ENCODE data around the gene AADACL4. TPM values are rescaled to one million over a fixed set of nuclear protein-coding genes. Genes with fewer than 3 reads are reported as not detected.
A peak's percentile ranks its signal among the peaks of the same experiment; 100 is the strongest.

Gene AADACL4
- total RNA-seq, result not detected

DNA sequence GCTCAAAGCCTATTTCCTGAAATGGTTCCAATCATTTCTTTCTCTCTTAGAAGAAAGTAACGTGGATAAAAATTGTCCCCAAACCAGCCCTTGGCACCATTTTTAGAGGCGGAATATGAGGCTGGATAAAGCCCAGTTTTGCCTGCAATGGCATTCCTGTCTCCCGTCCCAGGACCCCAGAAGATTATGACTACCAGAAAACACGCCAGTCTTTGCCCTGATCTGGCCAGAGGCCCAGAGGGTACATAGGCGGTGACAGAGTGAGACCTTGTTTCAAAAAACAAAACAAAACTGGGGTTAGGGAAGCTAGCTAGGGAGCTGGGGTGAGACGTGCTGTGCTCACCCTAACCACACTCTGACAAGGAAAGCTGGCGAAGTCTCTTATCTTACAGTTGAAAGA, at the start of gene AADACL4:
Gene AADACL4, plus strand, starts transcription at position 301 of the 400 bp plus-strand sequence. CDS start 462 bp downstream, outside the sequence.
- Histone ChIP-seq H3K4me3 (ENCODE audit: low read length in 3 of 3) (no peak within 1 kb of the TSS), H3K9ac (ENCODE audit: low read depth in 1 of 3, low read length in 3 of 3) (no peak within 1 kb of the TSS), H3K4me1 (ENCODE audit: control insufficient read depth in 3 of 3, insufficient read depth in 3 of 3, low read length in 3 of 3) (no peaks in the 10 kb centered on the region), H3K27me3 (ENCODE audit: control insufficient read depth in 3 of 3, insufficient read depth in 3 of 3, low read length in 3 of 3) (peaks cover 0 to 6% (median 5%) of the 10 kb centered on the region in 3 donors), H3K27ac (ENCODE audit: low read depth, low read length) (no peak within 1 kb of the TSS), H3K36me3 (ENCODE audit: control insufficient read depth in 3 of 3, insufficient read depth in 3 of 3, low read length in 3 of 3) (no peaks in the 10 kb centered on the region), H3K9me3 (ENCODE audit: control insufficient read depth in 3 of 3, low read length in 3 of 3) (peaks cover 2 to 5% (median 5%) of the 10 kb centered on the region in 3 donors)

- Histone ChIP-seq H3K9me3 (ENCODE audit: control insufficient read depth in 3 of 3, low read length in 3 of 3) (no peaks in the 10 kb centered on the region), H3K36me3 (ENCODE audit: control insufficient read depth in 3 of 3, insufficient read depth in 3 of 3, low read length in 3 of 3) (peaks cover 0 to 10% (median 2%) of the 10 kb centered on the region in 3 donors), H3K4me3 (ENCODE audit: low read length in 3 of 3) (peak overlapping the region in 2 of 3 donors; percentile 29 to 43)
Observed at GRCh38 chr1:12594490-12594889, 49.4 kb upstream of the AADACL4 start.

GRCh38 chr1:12594966-12595756, 48.7 kb upstream of the AADACL4 start:
- peaks cover 0 to 10% (median 2%) of the 10 kb centered on the region in 3 donors for H3K36me3 ChIP-seq (ENCODE audit: control insufficient read depth in 3 of 3, insufficient read depth in 3 of 3, low read length in 3 of 3)

More at GRCh38 chr1:12594490-12594889, 49.4 kb upstream of the AADACL4 start:
- H3K27me3 ChIP-seq (ENCODE audit: control insufficient read depth in 3 of 3, insufficient read depth in 3 of 3, low read length in 3 of 3), result no peaks in the 10 kb centered on the region
- H3K27ac ChIP-seq (ENCODE audit: low read depth, low read length), result peak overlapping the region; percentile 79
- peaks cover 86 to 94% (median 93%) of the 10 kb centered on the region in 3 donors for H3K4me1 ChIP-seq (ENCODE audit: control insufficient read depth in 3 of 3, insufficient read depth in 3 of 3, low read length in 3 of 3)
- H3K9ac ChIP-seq (ENCODE audit: low read depth in 1 of 3, low read length in 3 of 3), result peak overlapping the region in 2 of 3 donors; percentile 68 to 75

GRCh38 chr1:12595757-12596006, 48.2 kb upstream of the AADACL4 start:
- H3K4me3 ChIP-seq (ENCODE audit: low read length in 3 of 3), result peak overlapping the region; percentile 30 to 69 (median 53)
- H3K27ac ChIP-seq (ENCODE audit: low read depth, low read length), result peak overlapping the region; percentile 79
- H3K36me3 ChIP-seq (ENCODE audit: control insufficient read depth in 3 of 3, insufficient read depth in 3 of 3, low read length in 3 of 3), result peaks cover 0 to 10% (median 2%) of the 10 kb centered on the region in 3 donors
- H3K27me3 ChIP-seq (ENCODE audit: control insufficient read depth in 3 of 3, insufficient read depth in 3 of 3, low read length in 3 of 3), result no peaks in the 10 kb centered on the region
- H3K4me1 ChIP-seq (ENCODE audit: control insufficient read depth in 3 of 3, insufficient read depth in 3 of 3, low read length in 3 of 3), result peaks cover 88 to 96% (median 94%) of the 10 kb centered on the region in 3 donors
- no peaks in the 10 kb centered on the region for H3K9me3 ChIP-seq (ENCODE audit: control insufficient read depth in 3 of 3, low read length in 3 of 3)
- peak overlapping the region; percentile 45 to 85 (median 51) for H3K9ac ChIP-seq (ENCODE audit: low read depth in 1 of 3, low read length in 3 of 3)

More at GRCh38 chr1:12594966-12595756, 48.7 kb upstream of the AADACL4 start:
- H3K27me3 ChIP-seq (ENCODE audit: control insufficient read depth in 3 of 3, insufficient read depth in 3 of 3, low read length in 3 of 3), result no peaks in the 10 kb centered on the region
- H3K9ac ChIP-seq (ENCODE audit: low read depth in 1 of 3, low read length in 3 of 3), result peak overlapping the region; percentile 56 to 85 (median 68)
- H3K27ac ChIP-seq (ENCODE audit: low read depth, low read length), result peak overlapping the region; percentile 79
- peak overlapping the region; percentile 41 to 53 (median 43) for H3K4me3 ChIP-seq (ENCODE audit: low read length in 3 of 3)
- no peaks in the 10 kb centered on the region for H3K9me3 ChIP-seq (ENCODE audit: control insufficient read depth in 3 of 3, low read length in 3 of 3)
- peaks cover 88 to 96% (median 94%) of the 10 kb centered on the region in 3 donors for H3K4me1 ChIP-seq (ENCODE audit: control insufficient read depth in 3 of 3, insufficient read depth in 3 of 3, low read length in 3 of 3)

DNA sequence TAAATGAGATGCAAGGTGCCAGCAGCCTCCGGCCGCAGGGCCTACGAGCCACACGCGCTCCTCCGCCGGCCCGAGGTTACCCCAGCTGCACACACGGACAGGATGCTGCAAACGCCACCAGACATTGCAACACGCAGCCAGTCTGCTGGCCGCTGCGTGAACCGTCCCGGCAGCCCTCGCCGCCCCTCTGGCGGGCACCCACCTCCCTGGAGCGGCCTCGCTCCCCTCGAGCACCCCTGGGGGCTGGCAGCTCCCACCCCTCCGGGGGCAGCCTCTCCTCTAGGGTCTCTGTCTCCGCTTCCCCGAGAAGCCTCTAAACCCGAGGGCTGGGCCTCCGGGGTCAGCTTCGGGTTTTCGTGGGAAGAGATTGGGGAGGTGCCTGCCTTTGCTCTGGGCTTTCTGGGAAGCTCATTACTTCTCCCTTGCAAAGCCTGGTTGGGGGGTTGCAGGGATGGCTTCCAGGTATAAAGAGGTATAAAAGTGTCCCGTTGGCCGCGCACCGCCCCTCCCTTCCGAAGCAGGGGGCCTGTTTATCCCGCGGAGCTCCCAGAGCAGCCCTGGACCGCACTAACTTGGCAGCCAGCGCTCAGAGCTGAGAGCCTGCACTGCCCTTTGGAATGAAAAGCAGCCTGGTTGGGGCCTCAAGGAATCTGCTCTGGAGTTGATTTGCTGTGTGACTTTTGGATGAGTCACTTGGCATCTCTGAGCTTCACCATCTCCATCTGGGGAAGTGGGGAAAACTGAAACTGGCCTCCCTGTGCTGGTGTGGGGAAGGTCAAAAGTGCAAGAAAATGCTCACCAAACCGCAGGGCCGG, 47.7 kb upstream of the AADACL4 start:
- peak overlapping the region; percentile 30 to 69 (median 53) for H3K4me3 ChIP-seq (ENCODE audit: low read length in 3 of 3)
- H3K27ac ChIP-seq (ENCODE audit: low read depth, low read length), result peak overlapping the region; percentile 79
- peaks cover 88 to 96% (median 94%) of the 10 kb centered on the region in 3 donors for H3K4me1 ChIP-seq (ENCODE audit: control insufficient read depth in 3 of 3, insufficient read depth in 3 of 3, low read length in 3 of 3)
- peaks cover 0 to 10% (median 2%) of the 10 kb centered on the region in 3 donors for H3K36me3 ChIP-seq (ENCODE audit: control insufficient read depth in 3 of 3, insufficient read depth in 3 of 3, low read length in 3 of 3)
- peak overlapping the region; percentile 59 to 85 (median 75) for H3K9ac ChIP-seq (ENCODE audit: low read depth in 1 of 3, low read length in 3 of 3)
- H3K27me3 ChIP-seq (ENCODE audit: control insufficient read depth in 3 of 3, insufficient read depth in 3 of 3, low read length in 3 of 3), result no peaks in the 10 kb centered on the region
- H3K9me3 ChIP-seq (ENCODE audit: control insufficient read depth in 3 of 3, low read length in 3 of 3), result no peaks in the 10 kb centered on the region

DNA sequence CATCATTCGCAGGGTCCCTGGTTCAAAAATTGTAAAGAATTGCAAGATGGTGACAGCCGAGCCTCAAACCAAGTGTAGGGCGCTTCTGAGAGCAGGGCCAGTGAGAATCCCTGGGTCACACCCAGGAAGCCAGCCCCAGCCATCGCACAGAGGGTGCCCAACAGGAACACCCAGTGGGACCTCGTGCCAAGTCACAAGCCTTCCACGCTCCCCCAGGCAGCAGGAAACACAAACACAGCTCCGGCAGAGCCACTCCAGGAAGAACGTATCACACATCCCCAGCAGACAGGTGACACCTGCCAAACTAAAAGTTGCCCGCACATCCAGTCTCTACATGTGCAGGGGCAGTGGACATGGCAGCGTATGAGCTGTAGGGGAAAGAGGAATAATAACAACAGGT, 46.1 kb upstream of the AADACL4 start:
- Histone ChIP-seq H3K27me3 (ENCODE audit: control insufficient read depth in 3 of 3, insufficient read depth in 3 of 3, low read length in 3 of 3) (no peaks in the 10 kb centered on the region), H3K4me1 (ENCODE audit: control insufficient read depth in 3 of 3, insufficient read depth in 3 of 3, low read length in 3 of 3) (peaks cover 88 to 96% (median 94%) of the 10 kb centered on the region in 3 donors), H3K9me3 (ENCODE audit: control insufficient read depth in 3 of 3, low read length in 3 of 3) (no peaks in the 10 kb centered on the region), H3K36me3 (ENCODE audit: control insufficient read depth in 3 of 3, insufficient read depth in 3 of 3, low read length in 3 of 3) (peaks cover 0 to 5% (median 0%) of the 10 kb centered on the region in 3 donors), H3K4me3 (ENCODE audit: low read length in 3 of 3) (no peak overlapping the region), H3K27ac (ENCODE audit: low read depth, low read length) (peak overlapping the region; percentile 79), H3K9ac (ENCODE audit: low read depth in 1 of 3, low read length in 3 of 3) (peak overlapping the region in 1 of 3 donors; percentile 51)

DNA sequence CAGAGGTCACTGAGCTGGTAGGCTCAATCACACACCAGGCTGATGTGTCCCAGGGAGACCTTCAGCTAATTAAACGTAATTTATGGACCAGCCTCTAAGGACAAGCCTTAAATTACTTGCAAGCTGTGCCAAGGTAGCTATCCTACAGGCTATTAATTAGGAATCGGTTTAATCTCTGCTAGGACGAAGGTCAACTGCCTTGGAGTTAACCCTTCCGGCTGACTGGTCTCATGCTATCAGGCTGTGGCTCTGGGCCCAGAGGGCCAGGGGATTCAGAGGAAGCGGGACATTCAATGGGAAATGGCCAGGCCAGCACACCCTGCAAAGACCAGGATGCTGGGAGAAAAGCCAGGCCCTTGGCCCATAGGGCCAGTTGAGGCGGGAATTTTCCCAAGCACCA, 44.9 kb upstream of the AADACL4 start:
- Histone ChIP-seq H3K9ac (ENCODE audit: low read depth in 1 of 3, low read length in 3 of 3) (peak overlapping the region in 1 of 3 donors; percentile 65), H3K9me3 (ENCODE audit: control insufficient read depth in 3 of 3, low read length in 3 of 3) (no peaks in the 10 kb centered on the region), H3K4me3 (ENCODE audit: low read length in 3 of 3) (no peak overlapping the region), H3K36me3 (ENCODE audit: control insufficient read depth in 3 of 3, insufficient read depth in 3 of 3, low read length in 3 of 3) (peaks cover 0 to 5% (median 3%) of the 10 kb centered on the region in 3 donors), H3K4me1 (ENCODE audit: control insufficient read depth in 3 of 3, insufficient read depth in 3 of 3, low read length in 3 of 3) (peaks cover 90 to 96% (median 96%) of the 10 kb centered on the region in 3 donors), H3K27ac (ENCODE audit: low read depth, low read length) (peak overlapping the region; percentile 76), H3K27me3 (ENCODE audit: control insufficient read depth in 3 of 3, insufficient read depth in 3 of 3, low read length in 3 of 3) (no peaks in the 10 kb centered on the region)

DNA sequence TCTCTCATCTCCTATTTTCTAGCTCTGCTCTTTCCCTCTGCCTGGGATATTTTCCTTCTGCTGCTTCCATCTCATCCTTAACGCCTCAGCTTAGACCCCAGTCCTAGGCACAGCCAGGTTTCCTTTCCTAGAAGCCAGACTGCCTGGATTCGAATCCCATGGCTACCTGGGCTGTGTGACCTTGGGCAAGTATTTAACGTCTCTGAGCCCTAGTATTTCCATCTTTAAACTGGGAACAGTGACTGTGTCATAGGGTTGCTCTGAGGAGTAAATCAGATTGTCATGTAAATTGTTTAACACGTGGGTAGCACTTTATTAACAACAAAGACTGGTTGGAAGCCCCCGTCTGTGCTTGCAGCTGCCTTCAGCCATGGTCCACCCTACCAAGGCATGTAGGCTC, 44.2 kb upstream of the AADACL4 start:
- no peak overlapping the region for H3K4me3 ChIP-seq (ENCODE audit: low read length in 3 of 3)
- H3K27ac ChIP-seq (ENCODE audit: low read depth, low read length), result peak overlapping the region; percentile 76
- H3K4me1 ChIP-seq (ENCODE audit: control insufficient read depth in 3 of 3, insufficient read depth in 3 of 3, low read length in 3 of 3), result peaks cover 89 to 96% (median 95%) of the 10 kb centered on the region in 3 donors
- no peaks in the 10 kb centered on the region for H3K9me3 ChIP-seq (ENCODE audit: control insufficient read depth in 3 of 3, low read length in 3 of 3)
- peaks cover 0 to 6% (median 3%) of the 10 kb centered on the region in 3 donors for H3K36me3 ChIP-seq (ENCODE audit: control insufficient read depth in 3 of 3, insufficient read depth in 3 of 3, low read length in 3 of 3)
- no peaks in the 10 kb centered on the region for H3K27me3 ChIP-seq (ENCODE audit: control insufficient read depth in 3 of 3, insufficient read depth in 3 of 3, low read length in 3 of 3)
- H3K9ac ChIP-seq (ENCODE audit: low read depth in 1 of 3, low read length in 3 of 3), result peak overlapping the region in 2 of 3 donors; percentile 29 to 35

DNA sequence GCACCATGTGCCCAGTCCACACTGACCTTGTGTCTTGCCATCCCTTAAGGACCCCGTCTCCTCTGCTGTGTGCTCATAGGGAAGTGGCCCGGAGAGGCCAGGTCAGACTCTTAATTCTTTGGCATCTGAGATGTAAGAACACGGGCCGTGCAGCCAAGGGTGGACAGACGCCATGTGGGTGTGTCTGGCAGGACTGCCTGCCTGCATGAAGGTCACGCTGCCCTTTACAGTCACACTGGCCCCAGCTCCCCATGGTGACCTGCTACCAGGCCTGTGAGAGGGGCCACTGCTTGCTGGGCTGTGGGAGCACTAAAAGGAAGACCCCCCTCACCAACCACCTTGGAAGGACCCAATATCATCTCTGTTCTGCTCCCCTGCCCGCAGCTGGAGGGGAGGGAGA, 43.5 kb upstream of the AADACL4 start:
- peaks cover 0 to 6% (median 3%) of the 10 kb centered on the region in 3 donors for H3K36me3 ChIP-seq (ENCODE audit: control insufficient read depth in 3 of 3, insufficient read depth in 3 of 3, low read length in 3 of 3)
- H3K9me3 ChIP-seq (ENCODE audit: control insufficient read depth in 3 of 3, low read length in 3 of 3), result no peaks in the 10 kb centered on the region
- H3K27me3 ChIP-seq (ENCODE audit: control insufficient read depth in 3 of 3, insufficient read depth in 3 of 3, low read length in 3 of 3), result no peaks in the 10 kb centered on the region
- H3K9ac ChIP-seq (ENCODE audit: low read depth in 1 of 3, low read length in 3 of 3), result peak overlapping the region; percentile 28 to 76 (median 33)
- peak overlapping the region; percentile 2 to 46 (median 4) for H3K4me3 ChIP-seq (ENCODE audit: low read length in 3 of 3)
- H3K4me1 ChIP-seq (ENCODE audit: control insufficient read depth in 3 of 3, insufficient read depth in 3 of 3, low read length in 3 of 3), result peaks cover 84 to 91% (median 90%) of the 10 kb centered on the region in 3 donors
- H3K27ac ChIP-seq (ENCODE audit: low read depth, low read length), result peak overlapping the region; percentile 76
